ENCODE results near the gene DHRS3. TPM values are rescaled to one million over a fixed set of nuclear protein-coding genes. Genes with fewer than 3 reads are reported as not detected.
A peak's percentile ranks its signal among the peaks of the same experiment; 100 is the strongest.
"Not testable (repeated sequence)": the region's sequence is repeated elsewhere in the genome, so short reads cannot be mapped to it uniquely, and the experiment has no call there.

Gene DHRS3
- 52.7 and 60.5 TPM in 2 replicates for total RNA-seq

GRCh38 chr1:12617901-12618660 lies at the start of gene DHRS3:
Gene DHRS3 (minus strand): TSS chr1:12618210. CDS start chr1:12617348, 862 bp downstream.
- TF ChIP-seq CTCF (conservative IDR thresholded peaks at IDR 0.05; ENCODE audit: low read depth, low read length): no peak
- no peak for DNase-seq (ENCODE audit: low read depth)
- peak within 1 kb of the TSS; percentile 86 for H3K4me3 ChIP-seq (ENCODE audit: low read depth, low read length)

GRCh38 chr1:12666141-12666735 lies 48.2 kb upstream of the DHRS3 start:
- no peak for TF ChIP-seq CTCF (conservative IDR thresholded peaks at IDR 0.05; ENCODE audit: low read depth, low read length)

GRCh38 chr1:12665511-12665910 lies 47.5 kb upstream of the DHRS3 start:
- H3K4me3 ChIP-seq (ENCODE audit: low read depth, low read length): no peak overlapping the region
- no peak for TF ChIP-seq CTCF (conservative IDR thresholded peaks at IDR 0.05; ENCODE audit: low read depth, low read length)
- DNase-seq (ENCODE audit: low read depth): no peak

More at GRCh38 chr1:12666141-12666735, 48.2 kb upstream of the DHRS3 start:
- DNase-seq (ENCODE audit: low read depth): no peak
- no peak overlapping the region for H3K4me3 ChIP-seq (ENCODE audit: low read depth, low read length)

- no peak for DNase-seq (ENCODE audit: low read depth)
- H3K4me3 ChIP-seq (ENCODE audit: low read depth, low read length): no peak overlapping the region
- no peak for TF ChIP-seq CTCF (conservative IDR thresholded peaks at IDR 0.05; ENCODE audit: low read depth, low read length)
Measured at GRCh38 chr1:12662556-12662955, 44.5 kb upstream of the DHRS3 start.

GRCh38 chr1:12661606-12662219 lies 43.7 kb upstream of the DHRS3 start:
- no peak for DNase-seq (ENCODE audit: low read depth)
- TF ChIP-seq CTCF (conservative IDR thresholded peaks at IDR 0.05; ENCODE audit: low read depth, low read length): no peak
- H3K4me3 ChIP-seq (ENCODE audit: low read depth, low read length): no peak overlapping the region

- DNase-seq (ENCODE audit: low read depth): peak; percentile 3
- TF ChIP-seq CTCF (conservative IDR thresholded peaks at IDR 0.05; ENCODE audit: low read depth, low read length): peak; percentile 96
- no peak overlapping the region for H3K4me3 ChIP-seq (ENCODE audit: low read depth, low read length)
Measured at GRCh38 chr1:12658531-12659453, 40.8 kb upstream of the DHRS3 start.

GRCh38 chr1:12657885-12658512 lies 40.0 kb upstream of the DHRS3 start:
- H3K4me3 ChIP-seq (ENCODE audit: low read depth, low read length): not testable (repeated sequence)

More at GRCh38 chr1:12657885-12658512, 40.0 kb upstream of the DHRS3 start:
- not testable (repeated sequence) for DNase-seq (ENCODE audit: low read depth)

All from epithelial cell of proximal tubule (primary cell).